HepG2 (cell line): ENCODE measurements around the gene GON7. TPM values are rescaled to one million over a fixed set of nuclear protein-coding genes. Genes with fewer than 3 reads are reported as not detected.
A peak's percentile ranks its signal among the peaks of the same experiment; 100 is the strongest.

ENCODE experiments used
- ATAC-seq: fragments of 200-7000 bp; cut with Tn5 transposase; 3 replicates; pipeline ENCODE4 v1.9.1; 2020; ENCODE audit warnings: mild to moderate bottlenecking, moderate library complexity
- BruUV-seq: library from RNA; stranded (reverse); fragments of 400-500 nt; replicated peaks from 2 replicates; lab custom pipeline; 2021; lab: Mats Ljungman, UMichigan
- CTCF ChIA-PET: fragments of 300-600 bp; formaldehyde crosslinking; extraction: SDS; loops from one replicate; lab custom pipeline; 2021; ENCODE audit warnings: low total read pairs, inconsistent platforms, low intra/inter-chr PET ratio; lab: Yijun Ruan, JAX
- POLR2A ChIA-PET: fragments of 350-600 bp; sonication (Branson Sonifier 250); formaldehyde crosslinking; loops from one replicate; lab custom pipeline; 2020; ENCODE audit warnings: antibody characterized with exemption, inconsistent platforms; lab: Yijun Ruan, JAX
- DNase-seq: peaks from one replicate; pipeline ENCODE4 v3.0.0-alpha.2; 2015; ENCODE audit warnings: low spot score
- FAIRE-seq: peaks from 3 replicates; lab custom pipeline; 2011; peaks lifted over from hg19 to GRCh38; lab: Jason Lieb, UNC
- H2AFZ ChIP-seq: one replicate; pipeline ENCODE4 v1.6.1; 2011; ENCODE audit warnings: low read length, inconsistent platforms
- H3K27ac ChIP-seq: fragments of 300-600 bp; 3 replicates; pipeline ENCODE4 v1.8.0; 2011; ENCODE audit warnings: mixed run types, mild to moderate bottlenecking, mixed read lengths, low read length, inconsistent platforms; ENCODE audit not compliant: insufficient read depth; ENCODE audit errors: extremely low read length
- H3K27me3 ChIP-seq, 2 experiments: fragments of 200-600 bp in 1 of 2; 2 replicates in 1 of 2; 3 replicates in 1 of 2; pipeline versions ENCODE4 v1.6.0 to v1.8.0; 2011; ENCODE audit warnings: low read length in 2 of 2, mild to moderate bottlenecking in 2 of 2, moderate library complexity in 2 of 2, inconsistent platforms in 1 of 2; ENCODE audit not compliant: insufficient read depth in 2 of 2, control insufficient read depth in 1 of 2
- H3K36me3 ChIP-seq, 2 experiments: fragments of 200-600 bp in 1 of 2; replicated peaks in 1 of 2; 2 replicates in 1 of 2; 3 replicates in 1 of 2; pipeline versions ENCODE4 v1.5.1 to v1.8.0; 2011; ENCODE audit warnings: low read length in 2 of 2, inconsistent platforms in 1 of 2; ENCODE audit not compliant: insufficient read depth in 2 of 2, control insufficient read depth in 1 of 2
- H3K4me1 ChIP-seq: 2 replicates; pipeline ENCODE4 v1.5.1; 2012; ENCODE audit warnings: low read length, inconsistent platforms; ENCODE audit not compliant: insufficient read depth
- H3K4me2 ChIP-seq: 2 replicates; pipeline ENCODE4 v1.6.0; 2011; ENCODE audit warnings: low read depth, low read length, inconsistent platforms
- H3K4me3 ChIP-seq, 3 experiments: fragments of 200-600 bp in 1 of 3; sonication (generic), shearing (Covaris generic) in 1 of 3; replicated peaks in 1 of 3; 2 replicates each; pipeline ENCODE4 v1.5.1; 2011 to 2016; ENCODE audit warnings: low read length in 3 of 3, inconsistent platforms in 2 of 3, low read depth in 2 of 3, mild to moderate bottlenecking in 2 of 3, control low read depth in 1 of 3, mixed read lengths in 1 of 3; ENCODE audit not compliant: insufficient read depth in 1 of 3
- H3K79me2 ChIP-seq: one replicate; pipeline ENCODE4 v1.6.1; 2011; ENCODE audit warnings: low read length, inconsistent platforms; ENCODE audit not compliant: insufficient read depth
- H3K9ac ChIP-seq: 2 replicates; pipeline ENCODE4 v1.6.0; 2011; ENCODE audit warnings: mild to moderate bottlenecking, low read depth, low read length, inconsistent platforms; ENCODE audit not compliant: insufficient read depth
- H3K9me3 ChIP-seq: 2 replicates; pipeline ENCODE4 v1.5.1; 2012; ENCODE audit warnings: mild to moderate bottlenecking, low read length
- H4K20me1 ChIP-seq: 2 replicates; pipeline ENCODE4 v1.6.0; 2011; ENCODE audit warnings: inconsistent platforms, mild to moderate bottlenecking, low read length, moderate library complexity; ENCODE audit not compliant: insufficient read depth
- GFI1 ChIP-seq: sonication (generic); formaldehyde crosslinking; IDR thresholded peaks from 2 replicates; pipeline ENCODE4 v1.5.0; 2020; ENCODE audit warnings: missing genetic modification reagents, mild to moderate bottlenecking, borderline replicate concordance
- MED8 ChIP-seq: sonication (generic); formaldehyde crosslinking; IDR thresholded peaks from 2 replicates; pipeline ENCODE4 v1.8.1; 2023; ENCODE audit warnings: mild to moderate bottlenecking, missing genetic modification reagents; ENCODE audit not compliant: insufficient replicate concordance
- SPEN ChIP-seq: sonication (generic); formaldehyde crosslinking; IDR thresholded peaks from 2 replicates; pipeline ENCODE4 v1.5.1; 2020; ENCODE audit warnings: low read depth, mild to moderate bottlenecking, missing genetic modification reagents
- ZNF331 ChIP-seq: sonication (generic); formaldehyde crosslinking; IDR thresholded peaks from 2 replicates; pipeline ENCODE4 v1.4.0; 2020; ENCODE audit warnings: missing genetic modification reagents
- ZNF839 ChIP-seq: sonication (generic); formaldehyde crosslinking; IDR thresholded peaks from 2 replicates; pipeline ENCODE4 v1.4.0; 2020; ENCODE audit warnings: missing genetic modification reagents, mild to moderate bottlenecking, borderline replicate concordance
- WGBS: methylation state at CpG from one replicate; pipeline ENCODE4 v1.1.6; 2017; ENCODE audit warnings: low lambda C conversion rate; 5-methylcytosine and 5-hydroxymethylcytosine counted together
- in situ Hi-C: cut with HindIII; loops from 2 replicates; pipeline ENCODE4 v1.10.0; 2017; ENCODE audit warnings: low pct_unique_long_range_greater_than_20kb; ENCODE audit not compliant: extremely low pct_ligation_motif_present
- intact Hi-C: fragments of 100-400 bp; cut with micrococcal nuclease; formaldehyde crosslinking; loops from one replicate; pipeline ENCODE4 v1.10.0; 2022; ENCODE audit not compliant: unreplicated experiment
- polyA plus RNA-seq, 8 experiments: library from polyadenylated mRNA; depleted of rRNA in 3 of 8; stranded (reverse) in 7 of 8; unstranded in 1 of 8; fragments of >200 nt; fragmentation: Illumina TruSeq in 4 of 8; extraction: Trizol in 4 of 8; gene quantifications; 2 replicates each; pipeline versions ENCODE4 v1.2.1 to v1.2.3, GENCODE V29; 2011 to 2016; ENCODE audit warnings: low read depth in 4 of 8, missing spikeins in 1 of 8, mixed read lengths in 1 of 8; ENCODE audit not compliant: insufficient read depth in 1 of 8
- total RNA-seq, 5 experiments: library from RNA; depleted of rRNA; stranded (reverse); fragments of >200 nt; fragmentation: Illumina TruSeq; extraction: Trizol; gene quantifications; 2 replicates each; pipeline ENCODE4 v1.2.3, GENCODE V29; 2016; ENCODE audit warnings: low read depth in 1 of 5
- TF ChIP-seq, protein P1 (sequence below): IDR thresholded peaks from 2 replicates; pipeline ENCODE4 v1.6.1; 2016; ENCODE audit warnings: missing genetic modification reagents, missing compliant biosample characterization

Gene GON7
- total and polyA plus RNA-seq, 2 of the 13 experiments (the other 11 are each of a cell fraction or from before 2014, with no cell fraction given): 11.9 to 28.0 TPM

DNA sequence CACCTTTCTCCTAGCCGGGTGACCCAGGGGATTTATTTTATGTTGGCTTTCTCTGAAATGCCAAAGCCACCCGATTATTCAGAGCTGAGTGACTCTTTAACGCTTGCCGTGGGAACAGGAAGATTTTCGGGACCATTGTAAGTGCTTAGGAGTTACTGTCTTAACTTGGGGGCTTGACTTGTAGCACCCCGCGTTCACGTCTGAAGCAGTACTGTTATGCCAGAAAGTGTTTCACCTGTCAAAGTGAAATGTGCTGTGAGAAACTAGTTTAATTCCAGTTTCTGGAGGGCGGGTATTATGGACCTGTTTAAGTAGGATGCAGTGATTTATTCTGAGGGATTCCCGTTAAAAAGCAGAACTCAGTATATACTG, 21.5 kb downstream of the GON7 start:
- H3K36me3 ChIP-seq: peaks cover 4 to 24% of the 10 kb centered on the region in 2 experiments; a peak in 3 of 5 replicates
- H3K27ac ChIP-seq: peak overlapping the region; percentile 86
- peaks cover 28% of the 10 kb centered on the region for H3K79me2 ChIP-seq
- 0% methylated on average over 10 of the region's 10 CpGs for WGBS
- FAIRE-seq: no peak
- no peaks in the 10 kb centered on the region for H4K20me1 ChIP-seq
- H3K4me3 ChIP-seq: peak overlapping the region; percentile 74 to 99 (median 90)
- DNase-seq: no peak
- H3K4me2 ChIP-seq: peak overlapping the region; percentile 81
- peaks cover 30% of the 10 kb centered on the region for H3K4me1 ChIP-seq
- peak overlapping the region; percentile 83 for H3K9ac ChIP-seq
- intact Hi-C loops (loop anchor here (2.0 kb wide), 1 partner anchor 21 kb away; the partner anchor contains the start of genes GON7 and UBR7), in situ Hi-C loops (no loop called here)
- peak; percentile 90 for TF ChIP-seq GFI1 (CRISPR knock-in tag)
- TF ChIP-seq, protein P1, sequence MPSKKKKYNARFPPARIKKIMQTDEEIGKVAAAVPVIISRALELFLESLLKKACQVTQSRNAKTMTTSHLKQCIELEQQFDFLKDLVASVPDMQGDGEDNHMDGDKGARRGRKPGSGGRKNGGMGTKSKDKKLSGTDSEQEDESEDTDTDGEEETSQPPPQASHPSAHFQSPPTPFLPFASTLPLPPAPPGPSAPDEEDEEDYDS (CRISPR knock-in tag): no peak
- TF ChIP-seq ZNF331 (CRISPR knock-in tag): no peak
- peak; percentile 11 for TF ChIP-seq MED8 (CRISPR knock-in tag)
- no peak for TF ChIP-seq ZNF839 (CRISPR knock-in tag)
- no peak for TF ChIP-seq SPEN (CRISPR knock-in tag)
- no peak for ATAC-seq
- CTCF ChIA-PET: no interaction called here
- POLR2A ChIA-PET: interaction anchor here (0.7 to 1.9 kb wide), 10 partner anchors 8 to 192 kb away, joined by 3 to 26 read pairs (median 4); partner anchors contain the start of genes GON7 and UBR7
- BruUV-seq: no TSS peak
- no peaks in the 10 kb centered on the region; a peak in 1 of 5 replicates for H3K27me3 ChIP-seq
- H2AFZ ChIP-seq: peak overlapping the region; percentile 46
- H3K9me3 ChIP-seq: no peaks in the 10 kb centered on the region
